A172 (cell line): ENCODE data around the gene MYO10. TPM values are rescaled to one million over a fixed set of nuclear protein-coding genes. Genes with fewer than 3 reads are reported as not detected.

Source experiments
- DNase-seq: peaks from one replicate; pipeline ENCODE4 v3.0.0-alpha.2; 2015; ENCODE audit warnings: low spot score
- total RNA-seq: library from RNA; depleted of rRNA; stranded (reverse); fragments of >200 nt; shearing (Covaris generic); gene quantifications from 2 replicates; pipeline ENCODE4 v1.2.3, GENCODE V29; 2014

The MYO10 gene
- total RNA-seq, 1 experiment from 2014 or later, result 9.4 TPM

GRCh38 chr5:16812448-16812847 is 123.6 kb downstream of the MYO10 start:
- no peak for DNase-seq

DNA sequence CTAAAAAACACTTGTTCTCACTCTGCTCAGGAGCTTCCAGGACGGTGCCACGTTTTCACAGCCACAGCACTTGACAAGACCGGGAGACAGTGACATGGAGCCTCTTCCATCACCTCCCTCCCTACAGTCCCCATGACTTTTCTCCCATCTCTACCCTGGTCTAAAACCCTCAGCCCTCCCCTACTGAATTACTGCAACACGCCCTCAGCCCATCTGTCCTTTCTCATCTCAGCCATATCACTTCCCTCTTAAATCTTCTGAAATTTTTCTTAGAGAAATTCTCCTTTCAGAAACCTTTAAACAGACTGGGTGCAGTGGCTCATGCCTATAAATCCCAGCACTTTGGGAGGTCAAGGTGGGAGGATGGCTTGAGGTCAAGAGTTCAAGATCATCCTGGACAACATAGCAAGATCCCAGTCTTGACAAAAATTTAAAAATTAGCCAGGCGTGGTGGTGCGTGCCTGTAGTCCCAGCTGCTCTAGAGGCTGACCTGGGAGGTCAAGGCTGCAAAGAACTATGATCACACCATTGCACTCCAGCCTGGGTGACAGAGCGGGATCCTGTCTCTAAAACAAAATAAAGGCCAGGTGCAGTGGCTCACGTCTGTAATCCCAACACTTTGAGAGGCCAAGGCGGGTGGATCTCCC is 125.8 kb downstream of the MYO10 start:
- no peak for DNase-seq

GRCh38 chr5:16809395-16810207 is 126.5 kb downstream of the MYO10 start:
- peak; percentile 61 for DNase-seq

- no peak for DNase-seq
Measured at GRCh38 chr5:16809010-16809394, 127.1 kb downstream of the MYO10 start.

DNA sequence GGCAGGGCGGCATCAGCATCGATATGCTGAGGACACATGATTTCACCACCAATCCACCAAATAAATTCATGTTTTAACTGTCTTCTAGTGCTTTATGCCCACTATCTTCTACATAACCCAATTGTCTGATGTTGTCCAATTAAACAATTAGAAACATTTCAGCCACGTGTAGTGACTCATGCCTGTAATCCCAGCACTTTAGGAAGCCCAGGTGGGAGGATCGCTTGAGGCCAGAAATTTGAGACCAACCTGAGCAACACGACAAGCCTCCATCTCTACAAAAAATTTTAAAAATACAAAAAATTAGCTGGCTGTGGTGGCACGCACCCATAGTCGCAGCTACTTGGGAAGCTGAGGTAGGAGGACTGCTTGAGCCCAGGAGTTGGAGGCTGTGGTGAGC is 128.1 kb downstream of the MYO10 start:
- DNase-seq, result no peak

- no peak for DNase-seq
Measured at GRCh38 chr5:16807547-16807864, 128.6 kb downstream of the MYO10 start.

GRCh38 chr5:16806711-16807546 is 129.2 kb downstream of the MYO10 start:
- DNase-seq, result no peak

- DNase-seq, result no peak
Measured at GRCh38 chr5:16805486-16805885, 130.6 kb downstream of the MYO10 start.

- DNase-seq, result no peak
Measured at GRCh38 chr5:16803831-16804230, 132.3 kb downstream of the MYO10 start.

DNA sequence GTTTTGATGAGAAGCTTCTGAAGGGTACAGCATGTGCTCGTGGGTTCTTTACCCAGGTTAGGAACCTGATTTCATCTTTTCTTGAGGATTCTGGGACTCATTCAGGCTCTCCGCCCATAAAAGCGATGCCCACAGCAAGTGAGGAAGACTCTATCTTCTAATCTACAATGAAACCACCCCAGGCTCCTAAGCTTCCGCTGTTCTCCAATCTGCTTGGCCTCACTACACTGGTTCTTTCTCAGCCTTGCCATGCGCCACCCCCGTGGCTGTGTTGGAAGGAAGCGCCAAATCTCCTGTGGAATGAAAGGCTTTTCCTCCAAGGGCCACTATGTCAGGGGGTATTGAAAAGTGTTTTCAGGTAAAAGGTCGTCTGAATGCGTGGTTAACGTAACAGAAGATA is 135.6 kb downstream of the MYO10 start:
- no peak for DNase-seq

- no peak for DNase-seq
Measured at GRCh38 chr5:16799796-16800195, 136.3 kb downstream of the MYO10 start.

DNA sequence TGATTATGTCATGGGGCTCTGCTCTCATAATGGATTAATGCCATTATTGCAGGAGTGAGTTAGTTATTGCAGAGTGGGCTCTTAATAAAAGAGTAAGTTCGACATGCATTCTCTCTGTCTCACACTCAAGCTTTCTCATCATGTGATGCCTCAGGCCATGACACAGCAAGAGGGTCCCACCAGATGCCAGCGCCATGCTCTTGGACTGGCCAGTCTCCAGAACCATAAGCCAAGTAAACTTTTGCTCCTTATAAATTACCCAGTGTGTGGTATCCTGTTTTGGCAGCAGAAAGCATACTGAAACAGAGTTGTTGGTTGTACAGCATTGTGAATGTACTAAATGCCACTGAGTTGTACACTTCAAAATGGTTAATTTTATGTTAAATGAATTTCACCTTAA is 138.1 kb downstream of the MYO10 start:
- DNase-seq, result no peak

GRCh38 chr5:16794269-16794913 is 141.7 kb downstream of the MYO10 start:
- no peak for DNase-seq

DNA sequence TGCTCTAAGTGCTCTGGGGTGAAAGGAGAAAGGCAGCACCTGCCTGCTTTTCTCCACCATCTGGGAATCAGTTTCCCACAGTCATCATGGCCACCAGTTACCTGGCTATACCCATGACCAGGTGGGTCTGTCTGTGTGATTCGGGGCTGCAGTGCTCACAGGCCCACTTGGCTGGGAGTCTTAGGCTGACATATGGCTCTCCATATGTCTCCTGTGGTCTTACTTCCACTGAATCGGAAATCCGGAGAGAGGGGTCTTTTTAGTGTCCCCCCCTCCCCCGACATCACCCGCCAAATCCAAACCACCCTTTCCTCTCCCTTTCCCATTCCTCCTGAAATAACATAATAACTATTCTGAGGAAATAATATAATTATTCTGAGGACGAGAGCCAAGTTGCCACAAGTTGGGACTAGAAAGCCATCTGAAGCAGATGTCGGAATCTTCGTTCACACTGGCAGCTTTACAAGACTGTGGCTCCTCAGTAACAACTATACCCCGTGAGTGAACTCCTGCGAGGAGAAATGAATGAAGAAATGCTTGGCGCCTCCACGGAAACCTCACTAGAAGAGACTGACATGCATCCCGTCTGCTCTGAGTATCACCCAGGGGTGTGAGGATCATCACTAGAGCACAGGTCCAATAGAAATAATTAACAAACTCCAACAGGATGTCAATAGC is 143.4 kb downstream of the MYO10 start:
- no peak for DNase-seq

DNA sequence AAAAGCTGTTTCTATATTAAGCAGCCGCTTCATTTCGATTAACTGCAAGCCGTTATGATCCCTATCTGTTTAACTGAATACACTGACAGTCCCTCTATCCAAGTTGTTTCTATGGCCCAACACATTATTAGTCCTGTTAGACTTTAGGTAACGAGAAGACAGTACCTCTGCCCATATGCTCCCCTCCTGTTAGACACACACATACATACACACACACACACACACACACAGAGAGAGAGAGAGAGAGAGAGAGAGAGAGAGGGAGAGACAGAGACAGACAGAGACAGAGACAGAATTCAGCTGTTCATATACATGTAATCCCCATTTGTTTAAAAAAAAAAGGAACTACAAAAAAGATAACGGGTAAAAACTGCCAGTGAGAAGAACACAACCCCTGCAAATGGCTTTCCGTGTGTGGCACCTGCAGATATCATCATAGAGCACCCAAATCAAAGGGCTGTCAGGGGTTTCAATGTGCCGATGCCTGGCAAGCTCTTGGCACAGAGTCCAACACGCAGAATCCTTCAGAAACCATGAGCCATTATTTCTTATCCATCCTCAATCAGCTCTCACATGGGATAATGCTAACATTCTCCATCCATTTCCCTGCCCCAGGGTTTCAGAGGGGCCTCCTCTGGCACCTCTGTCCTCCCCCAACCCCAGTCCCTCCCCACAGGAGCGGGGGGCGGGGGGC is 144.0 kb downstream of the MYO10 start:
- no peak for DNase-seq

DNA sequence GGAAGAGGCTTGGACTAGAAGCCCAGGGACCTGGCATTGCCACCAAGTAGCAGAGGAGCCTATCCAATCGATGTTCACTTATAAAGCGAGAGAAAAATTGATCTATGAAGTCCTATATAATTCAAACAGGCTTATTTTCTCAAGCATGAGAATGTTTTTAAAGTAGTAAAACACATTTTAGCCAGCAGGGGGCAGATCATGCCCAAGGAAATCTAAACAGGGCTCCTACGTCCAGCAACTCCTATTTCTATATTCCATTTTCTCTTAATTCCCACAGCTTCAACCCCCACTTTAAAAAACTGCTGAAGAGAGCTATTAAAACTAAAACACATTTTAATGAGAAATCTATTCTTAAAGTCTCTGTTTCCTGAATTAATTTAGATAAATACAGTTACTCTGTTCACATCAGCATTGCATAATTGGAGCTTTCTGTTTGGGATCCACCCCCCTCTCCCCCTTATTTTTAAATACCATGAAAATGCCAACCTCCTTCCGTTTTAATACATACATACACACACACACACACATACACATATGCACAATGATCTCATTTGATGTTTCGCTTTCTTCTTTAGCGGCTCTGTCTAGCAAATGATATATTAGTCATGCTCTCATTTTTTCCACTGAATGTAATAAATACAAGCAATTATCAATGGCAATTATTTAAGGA is 144.9 kb downstream of the MYO10 start:
- DNase-seq, result peak; percentile 55

- DNase-seq, result no peak
Measured at GRCh38 chr5:16788957-16789356, 147.1 kb downstream of the MYO10 start.

DNA sequence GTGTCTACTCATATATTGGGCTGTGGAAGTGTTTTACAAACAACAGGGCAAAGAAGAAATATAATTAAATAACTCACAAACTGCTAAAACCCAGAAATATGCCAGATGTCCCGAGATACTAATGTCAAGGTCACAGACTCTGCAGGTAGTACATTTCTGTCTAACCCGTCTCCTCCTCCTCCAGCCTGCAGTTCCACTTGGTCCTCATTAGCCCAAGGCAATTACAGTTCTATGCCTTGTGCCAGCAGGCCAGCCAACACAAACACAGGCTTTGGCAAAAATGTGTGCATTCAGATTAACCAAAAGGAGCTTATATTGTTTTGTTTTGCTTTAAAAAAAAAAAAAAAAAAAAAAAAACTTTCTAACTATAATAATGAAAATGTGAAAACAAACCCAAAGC is 148.8 kb downstream of the MYO10 start:
- no peak for DNase-seq

DNA sequence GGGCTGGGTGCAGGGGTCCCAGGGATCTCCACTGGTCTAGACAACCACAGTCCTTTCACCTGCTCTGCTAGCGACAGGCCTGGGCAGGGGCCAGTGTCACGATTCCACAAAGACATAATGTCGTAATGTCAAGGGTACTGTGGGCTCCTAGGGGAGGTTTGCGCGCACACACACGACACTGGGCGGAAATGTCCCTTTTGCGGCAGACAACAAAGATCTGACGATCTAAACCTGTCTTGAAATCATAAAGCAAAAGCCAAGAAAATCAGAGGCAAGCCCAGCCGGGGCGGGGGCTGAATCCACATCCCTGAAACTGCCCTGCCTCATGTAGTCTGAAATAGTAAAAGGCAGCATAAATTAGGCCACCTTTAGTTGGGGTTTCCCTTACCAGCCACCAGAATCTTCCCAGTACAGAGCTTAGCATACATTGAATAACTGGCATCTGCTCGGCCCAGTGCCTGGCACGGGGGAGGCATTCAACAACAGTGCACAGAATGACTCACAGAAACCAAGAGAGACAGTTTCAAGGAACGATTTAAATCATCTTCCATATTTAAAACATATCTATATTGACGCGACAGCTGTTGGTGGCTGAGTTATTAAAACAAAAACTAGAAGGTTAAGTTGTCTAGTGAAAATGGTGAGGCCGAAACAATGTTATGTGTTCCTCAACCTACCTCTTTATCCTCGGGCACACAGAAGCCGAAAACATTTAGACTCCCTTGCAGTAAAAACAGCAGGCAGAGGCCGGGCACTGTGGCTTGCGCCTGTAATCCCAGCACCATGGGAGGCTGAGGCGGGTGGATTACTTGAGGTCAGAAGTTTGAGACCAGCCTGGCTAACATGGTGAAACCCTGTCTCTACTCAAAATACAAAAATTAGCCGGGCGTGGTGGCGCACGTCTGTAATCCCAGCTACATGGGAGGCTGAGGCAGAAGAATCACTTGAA is 151.0 kb downstream of the MYO10 start:
- DNase-seq, result no peak
